IMR-90 (cell line): Measurements from ENCODE around the gene MRPL9. TPM values are rescaled to one million over a fixed set of nuclear protein-coding genes. Genes with fewer than 3 reads are reported as not detected.

Experiments used
- ATAC-seq: fragments of 200-7000 bp; cut with Tn5 transposase; 2 replicates; pipeline ENCODE4 v1.9.1; 2020; ENCODE audit warnings: low read depth, mild to moderate bottlenecking, moderate library complexity
- BruUV-seq: library from RNA; stranded (reverse); fragments of 400-500 nt; replicated peaks from 2 replicates; lab custom pipeline; 2021; lab: Mats Ljungman, UMichigan
- CTCF ChIA-PET: fragments of 300-600 bp; formaldehyde crosslinking; extraction: SDS; loops from one replicate; lab custom pipeline; 2021; ENCODE audit warnings: antibody characterized with exemption; lab: Yijun Ruan, JAX
- POLR2A ChIA-PET: fragments of 300-600 bp; sonication (Branson Sonifier 250); formaldehyde crosslinking; loops from one replicate; lab custom pipeline; 2022; ENCODE audit warnings: antibody characterized with exemption; ENCODE audit not compliant: unreplicated experiment; lab: Charles Lee
- DNase-seq: peaks from one replicate; pipeline ENCODE4 v3.0.0; 2013
- H2AFZ ChIP-seq: replicated peaks from 2 replicates; pipeline ENCODE3; 2013; ENCODE audit warnings: low read length, mild to moderate bottlenecking; ENCODE audit not compliant: poor library complexity
- H2AK5ac ChIP-seq: 2 replicates; pipeline ENCODE4 v1.6.1; 2013; ENCODE audit warnings: low read depth, low read length, inconsistent platforms
- H2AK9ac ChIP-seq: replicated peaks from 2 replicates; pipeline ENCODE3; 2013; ENCODE audit warnings: mild to moderate bottlenecking, low read depth, low read length, moderate library complexity; ENCODE audit not compliant: poor library complexity
- H2BK120ac ChIP-seq: 2 replicates; pipeline ENCODE4 v1.6.1; 2013; ENCODE audit warnings: low read depth, low read length, inconsistent platforms
- H2BK15ac ChIP-seq: 3 replicates; pipeline ENCODE4 v1.6.1; 2013; ENCODE audit warnings: low read depth, low read length, inconsistent platforms
- H2BK20ac ChIP-seq: 2 replicates; pipeline ENCODE4 v1.6.1; 2013; ENCODE audit warnings: low read depth, mild to moderate bottlenecking, inconsistent platforms, low read length, moderate library complexity
- H2BK5ac ChIP-seq: 2 replicates; pipeline ENCODE4 v1.6.1; 2013; ENCODE audit warnings: mild to moderate bottlenecking, low read depth, low read length, inconsistent platforms; ENCODE audit not compliant: poor library complexity, severe bottlenecking
- H3K14ac ChIP-seq: replicated peaks from 2 replicates; pipeline ENCODE4 v1.6.1; 2013; ENCODE audit warnings: low read depth, low read length, inconsistent platforms
- H3K18ac ChIP-seq: 2 replicates; pipeline ENCODE4 v1.6.1; 2013; ENCODE audit warnings: low read depth, low read length, control low read depth
- H3K23ac ChIP-seq: 2 replicates; pipeline ENCODE4 v1.6.1; 2013; ENCODE audit warnings: low read depth, low read length, inconsistent platforms
- H3K27ac ChIP-seq: 2 replicates; pipeline ENCODE4 v1.5.1; 2013; ENCODE audit warnings: mild to moderate bottlenecking, control low read depth, low read length; ENCODE audit not compliant: insufficient read depth
- H3K27me3 ChIP-seq: 2 replicates; pipeline ENCODE4 v1.6.1; 2013; ENCODE audit warnings: low read length; ENCODE audit not compliant: control insufficient read depth, insufficient read depth
- H3K36me3 ChIP-seq: 2 replicates; pipeline ENCODE4 v1.6.1; 2013; ENCODE audit warnings: low read length, mixed read lengths; ENCODE audit not compliant: control insufficient read depth, insufficient read depth
- H3K4ac ChIP-seq: 2 replicates; pipeline ENCODE4 v1.6.1; 2013; ENCODE audit warnings: low read depth, low read length, inconsistent platforms
- H3K4me1 ChIP-seq: 2 replicates; pipeline ENCODE4 v1.6.1; 2013; ENCODE audit warnings: low read length, mixed read lengths; ENCODE audit not compliant: control insufficient read depth, insufficient read depth
- H3K4me2 ChIP-seq: 2 replicates; pipeline ENCODE4 v1.6.1; 2013; ENCODE audit warnings: low read depth, mild to moderate bottlenecking, control low read depth, low read length, moderate library complexity
- H3K4me3 ChIP-seq: 2 replicates; pipeline ENCODE4 v1.5.1; 2013; ENCODE audit warnings: low read depth, mild to moderate bottlenecking, control low read depth, low read length, moderate library complexity; ENCODE audit not compliant: insufficient read depth
- H3K56ac ChIP-seq: 2 replicates; pipeline ENCODE4 v1.6.1; 2013; ENCODE audit warnings: low read length, inconsistent platforms; ENCODE audit not compliant: insufficient read depth; ENCODE audit errors: extremely low read depth
- H3K79me1 ChIP-seq, 2 experiments: 2 replicates each; pipeline ENCODE4 v1.6.1; 2013; ENCODE audit warnings: low read length in 2 of 2, inconsistent platforms in 1 of 2, low read depth in 1 of 2
- H3K9ac ChIP-seq: 2 replicates; pipeline ENCODE4 v1.6.1; 2013; ENCODE audit warnings: low read depth, low read length, control low read depth
- H3K9me1 ChIP-seq: 2 replicates; pipeline ENCODE4 v1.6.1; 2013; ENCODE audit warnings: low read length, inconsistent platforms; ENCODE audit not compliant: insufficient read depth
- H3K9me3 ChIP-seq: 2 replicates; pipeline ENCODE4 v1.6.1; 2013; ENCODE audit warnings: low read length; ENCODE audit not compliant: control insufficient read depth, insufficient read depth
- H4K20me1 ChIP-seq: 2 replicates; pipeline ENCODE4 v1.6.1; 2013; ENCODE audit warnings: low read length, inconsistent platforms; ENCODE audit not compliant: insufficient read depth
- H4K5ac ChIP-seq: 2 replicates; pipeline ENCODE4 v1.6.1; 2013; ENCODE audit warnings: mild to moderate bottlenecking, low read depth, low read length, control low read depth
- H4K8ac ChIP-seq, 2 experiments: 2 replicates each; pipeline ENCODE4 v1.6.1; 2013; ENCODE audit warnings: low read depth in 2 of 2, low read length in 2 of 2, control low read depth in 1 of 2, inconsistent platforms in 1 of 2
- H4K91ac ChIP-seq: 2 replicates; pipeline ENCODE4 v1.6.1; 2013; ENCODE audit warnings: low read depth, low read length, inconsistent platforms; ENCODE audit not compliant: insufficient read depth
- BHLHE40 ChIP-seq: fragments of 150-350 bp; IDR thresholded peaks from 2 replicates; pipeline ENCODE4 v1.6.1; 2016; ENCODE audit warnings: mild to moderate bottlenecking, low read depth, low read length
- CHD1 ChIP-seq: IDR thresholded peaks from 2 replicates; pipeline ENCODE4 v1.6.1; 2012; ENCODE audit warnings: low read depth, low read length, improper control_type of control experiment
- MAFK ChIP-seq: IDR thresholded peaks from 2 replicates; pipeline ENCODE4 v1.6.1; 2012; ENCODE audit warnings: low read depth, low read length, improper control_type of control experiment
- WGBS, 2 experiments: methylation state at CpG; one replicate each; pipeline versions ENCODE4 v1.1.5 to v1.1.7; 2013; ENCODE audit warnings: missing lambda C conversion rate in 2 of 2; ENCODE audit not compliant: insufficient read length in 1 of 2; ENCODE audit errors: extremely low coverage in 2 of 2; 5-methylcytosine and 5-hydroxymethylcytosine counted together
- dilution Hi-C: fragments of 300-500 bp; cut with HindIII; formaldehyde crosslinking; loops from one replicate; pipeline ENCODE4 v1.14.3; 2018; ENCODE audit warnings: low sequenced_read_pairs; ENCODE audit not compliant: unreplicated experiment
- in situ Hi-C: fragments of 300-500 bp; cut with MboI; formaldehyde crosslinking; loops from 3 replicates; pipeline ENCODE4 v1.14.3; 2019; ENCODE audit warnings: low sequenced_read_pairs, inconsistent platforms, mixed read lengths
- intact Hi-C: fragments of 100-400 bp; cut with micrococcal nuclease; formaldehyde crosslinking; loops from 2 replicates; pipeline ENCODE4 v1.10.0; 2022
- polyA plus RNA-seq, 3 experiments: library from polyadenylated mRNA; depleted of rRNA; stranded (reverse); fragments of >200 nt; gene quantifications; 2 replicates each; pipeline ENCODE4 v1.2.3, GENCODE V29; 2012; ENCODE audit warnings: low replicate concordance in 1 of 3
- total RNA-seq: library from RNA; depleted of rRNA; stranded (reverse); fragments of >200 nt; gene quantifications from 2 replicates; pipeline ENCODE4 v1.2.3, GENCODE V29; 2012

Gene MRPL9
- total and polyA plus RNA-seq, 2 of the 4 experiments (the other 2 are of a cell fraction): 65.4 to 87.5 TPM

- Histone ChIP-seq H3K56ac (no peak within 1 kb of the TSS), H3K4ac (no peak within 1 kb of the TSS), H2AK9ac (no peak within 1 kb of the TSS), H2BK15ac (no peak within 1 kb of the TSS), H3K27me3 (peaks cover 81% of the 10 kb centered on the region), H3K79me1 (no peaks in the 10 kb centered on the region), H4K91ac (no peak within 1 kb of the TSS), H2BK20ac (no peak within 1 kb of the TSS), H3K27ac (no peak within 1 kb of the TSS), H2AK5ac (no peak within 1 kb of the TSS), H3K9ac (no peak within 1 kb of the TSS), H3K18ac (no peak within 1 kb of the TSS), H3K14ac (no peak within 1 kb of the TSS), H3K23ac (no peak within 1 kb of the TSS), H2AFZ (no peak within 1 kb of the TSS), H3K9me3 (no peaks in the 10 kb centered on the region), H2BK120ac (no peak within 1 kb of the TSS), H3K4me3 (no peak within 1 kb of the TSS), H3K9me1 (no peaks in the 10 kb centered on the region; the same call in 1 of the 2 replicates), H3K36me3 (no peaks in the 10 kb centered on the region), H3K4me1 (no peaks in the 10 kb centered on the region), H3K4me2 (no peak within 1 kb of the TSS), H2BK5ac (no peak within 1 kb of the TSS), H4K5ac (no peak within 1 kb of the TSS), H4K20me1 (no peaks in the 10 kb centered on the region), H4K8ac (no peak within 1 kb of the TSS)
- BruUV-seq: no TSS peak
- dilution Hi-C loops: no loop called here
- POLR2A ChIA-PET: no interaction called here
- DNase-seq (no peak), ATAC-seq (no peak)
- no peak for TF ChIP-seq MAFK
- TF ChIP-seq BHLHE40: no peak
- no peak for TF ChIP-seq CHD1
- in situ Hi-C loops: no loop called here
- 41% methylated on average over 7 of the region's 12 CpGs; no CpG with 5 or more reads in 1 of the 2 experiments for WGBS, 2 experiments
- CTCF ChIA-PET: no interaction called here
- intact Hi-C loops: no loop called here
These were observed 41.9 kb upstream of the MRPL9 start, which contains the start of gene LINGO4 for GRCh38 chr1:151805066-151805820. TSS of gene LINGO4 (minus strand) at chr1:151805419. CDS start at chr1:151802704, 2,715 bp downstream.
